HEK293 (cell line): ENCODE measurements around the gene SLFNL1.

ENCODE experiments used
- CTCF ChIP-seq: fragments of 450-650 bp; formaldehyde crosslinking; IDR thresholded peaks from 2 replicates; pipeline ENCODE4 v1.5.1; 2016; ENCODE audit warnings: missing biosample characterization, missing genetic modification characterization
- KLF16 ChIP-seq: fragments of 450-650 bp; formaldehyde crosslinking; IDR thresholded peaks from 2 replicates; pipeline ENCODE4 v1.5.1; 2017; ENCODE audit warnings: missing biosample characterization, missing genetic modification characterization
- PBX3 ChIP-seq: sonication (generic); formaldehyde crosslinking; IDR thresholded peaks from 2 replicates; pipeline ENCODE4 v1.8.1; 2022; ENCODE audit warnings: mild to moderate bottlenecking, moderate library complexity, missing genetic modification reagents
- REST ChIP-seq: fragments of 450-650 bp; formaldehyde crosslinking; IDR thresholded peaks from 2 replicates; pipeline ENCODE4 v1.5.1; 2016; ENCODE audit warnings: missing biosample characterization, missing genetic modification characterization
- SP2 ChIP-seq: fragments of 450-650 bp; formaldehyde crosslinking; IDR thresholded peaks from 2 replicates; pipeline ENCODE4 v1.5.1; 2016; ENCODE audit warnings: missing biosample characterization, missing genetic modification characterization
- ZBTB1 ChIP-seq: fragments of 450-650 bp; formaldehyde crosslinking; IDR thresholded peaks from 2 replicates; pipeline ENCODE4 v1.5.1; 2016; ENCODE audit warnings: missing biosample characterization, missing genetic modification characterization
- ZFP3 ChIP-seq: fragments of 450-650 bp; formaldehyde crosslinking; IDR thresholded peaks from 2 replicates; pipeline ENCODE4 v1.5.1; 2016; ENCODE audit warnings: low read depth, missing biosample characterization, missing genetic modification characterization
- ZNF138 ChIP-seq: fragments of 450-650 bp; formaldehyde crosslinking; IDR thresholded peaks from 2 replicates; pipeline ENCODE4 v1.5.1; 2016; ENCODE audit warnings: missing biosample characterization, missing genetic modification characterization, borderline replicate concordance
- ZNF324 ChIP-seq: fragments of 450-650 bp; formaldehyde crosslinking; IDR thresholded peaks from 2 replicates; pipeline ENCODE4 v1.5.1; 2016; ENCODE audit warnings: missing biosample characterization, missing genetic modification characterization
- ZNF530 ChIP-seq: fragments of 450-650 bp; formaldehyde crosslinking; IDR thresholded peaks from 2 replicates; pipeline ENCODE4 v1.5.1; 2016; ENCODE audit warnings: low read depth, missing biosample characterization, missing genetic modification characterization
- ZNF596 ChIP-seq: fragments of 450-650 bp; IDR thresholded peaks from 2 replicates; pipeline ENCODE4 v1.5.0; 2018; ENCODE audit warnings: missing biosample characterization, mild to moderate bottlenecking, missing genetic modification characterization, moderate library complexity
- ZNF776 ChIP-seq: fragments of 450-650 bp; formaldehyde crosslinking; IDR thresholded peaks from 2 replicates; pipeline ENCODE4 v1.5.0; 2017; ENCODE audit warnings: missing biosample characterization, missing genetic modification characterization, borderline replicate concordance
- ZNF777 ChIP-seq: fragments of 450-650 bp; formaldehyde crosslinking; IDR thresholded peaks from 2 replicates; pipeline ENCODE4 v1.5.1; 2017; ENCODE audit warnings: missing biosample characterization, missing genetic modification characterization, borderline replicate concordance
- ZSCAN16 ChIP-seq: fragments of 450-650 bp; formaldehyde crosslinking; IDR thresholded peaks from 2 replicates; pipeline ENCODE4 v1.5.1; 2016; ENCODE audit warnings: missing biosample characterization, missing genetic modification characterization

- TF ChIP-seq ZSCAN16 (tag by site-specific recombination) (no peak), CTCF (tag by site-specific recombination) (no peak), PBX3 (CRISPR knock-in tag) (no peak), ZNF596 (tag by site-specific recombination) (no peak), ZFP3 (tag by site-specific recombination) (no peak), ZBTB1 (tag by site-specific recombination) (no peak), REST (no peak), KLF16 (tag by site-specific recombination) (no peak), ZNF776 (tag by site-specific recombination) (no peak), ZNF324 (tag by site-specific recombination) (no peak), ZNF138 (no peak), ZNF777 (tag by site-specific recombination) (no peak), SP2 (tag by site-specific recombination) (no peak), ZNF530 (tag by site-specific recombination) (no peak)
Measured at GRCh38 chr1:40989066-40989465, 32.5 kb downstream of the SLFNL1 start.
